ENCODE data around the gene SLC27A5. TPM values are rescaled to one million over a fixed set of nuclear protein-coding genes. Genes with fewer than 3 reads are reported as not detected.
"Not testable (repeated sequence)": the region's sequence is repeated elsewhere in the genome, so short reads cannot be mapped to it uniquely, and the experiment has no call there.

Gene SLC27A5
- total RNA-seq, 1 experiment from 2014 or later: 17.1 TPM

DNA sequence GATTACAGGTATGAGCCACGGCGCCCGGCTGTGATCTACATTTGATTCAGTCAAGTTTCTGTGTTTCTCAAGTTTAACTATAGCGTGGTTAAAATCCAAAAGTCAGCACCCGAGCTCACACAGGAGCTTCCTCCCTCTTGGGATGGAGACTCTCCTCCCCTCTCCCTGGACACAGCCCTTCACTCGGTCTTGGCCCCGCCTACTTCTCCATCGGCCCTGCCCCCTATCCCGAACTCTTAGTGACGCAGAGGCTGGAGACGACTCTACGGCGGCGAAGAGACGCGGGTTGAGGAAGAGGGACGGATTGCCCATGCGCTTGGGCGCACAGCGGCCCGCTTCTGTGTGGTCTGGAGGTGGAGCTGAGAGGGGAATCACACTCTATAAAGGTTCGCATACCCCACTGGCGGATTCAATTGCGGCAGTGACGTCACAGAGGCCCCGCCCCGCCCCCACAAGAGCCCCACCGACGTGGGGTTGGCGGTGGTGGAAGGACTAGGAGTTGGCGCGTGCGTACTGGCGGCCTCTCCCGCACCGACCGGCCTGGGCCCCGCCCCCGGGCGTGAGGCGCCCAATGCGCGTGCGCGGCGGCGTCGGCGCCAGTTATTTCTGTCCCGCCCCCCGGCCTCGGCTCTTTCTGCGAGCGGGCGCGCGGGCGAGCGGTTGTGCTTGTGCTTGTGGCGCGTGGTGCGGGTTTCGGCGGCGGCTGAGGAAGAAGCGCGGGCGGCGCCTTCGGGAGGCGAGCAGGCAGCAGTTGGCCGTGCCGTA lies 32.2 kb upstream of the SLC27A5 start, which contains the start of gene TRIM28:
Gene TRIM28 (plus strand): TSS at position 239 of the 765 bp plus-strand sequence. CDS start 694 bp downstream, outside the sequence.
- Histone ChIP-seq H2BK12ac (ENCODE audit: insufficient read length, low read depth, low read length) (no peak within 1 kb of the TSS), H4K91ac (ENCODE audit: insufficient read length, low read depth, low read length) (no peak within 1 kb of the TSS), H3K4me1 (ENCODE audit: insufficient read depth, low read length) (peaks cover 4% of the 10 kb centered on the region; the same call in 1 of the 2 replicates), H3K4ac (ENCODE audit: low read depth, low read length) (no peak within 1 kb of the TSS), H3K23me2 (ENCODE audit: insufficient read length, low read depth, low read length, poor library complexity, severe bottlenecking) (peaks cover 11% of the 10 kb centered on the region), H4K20me1 (ENCODE audit: control insufficient read depth, insufficient read depth, insufficient read length) (peaks cover 7% of the 10 kb centered on the region), H3K27me3 (ENCODE audit: insufficient read depth, low read length) (peaks cover 4% of the 10 kb centered on the region; the same call in 1 of the 2 replicates), H3K27ac (ENCODE audit: insufficient read length, low read depth, low read length) (peak within 1 kb of the TSS; percentile 75), H2BK15ac (ENCODE audit: low read depth, low read length) (no peak within 1 kb of the TSS), H3K18ac (ENCODE audit: insufficient read length, low read depth, low read length) (peak within 1 kb of the TSS; percentile 89), H3K79me1 (ENCODE audit: insufficient read depth, low read depth, low read length, poor library complexity, severe bottlenecking) (peaks cover 14% of the 10 kb centered on the region), H2BK5ac (ENCODE audit: insufficient read length, low read length) (no peak within 1 kb of the TSS), H3K23ac (ENCODE audit: insufficient read length, low read depth, low read length) (no peak within 1 kb of the TSS), H3K56ac (ENCODE audit: insufficient read length, low read depth, low read length) (no peak within 1 kb of the TSS), H3K79me2 (ENCODE audit: insufficient read depth, low read length) (peaks cover 26% of the 10 kb centered on the region), H4K5ac (ENCODE audit: insufficient read length, low read depth, low read length) (no peak within 1 kb of the TSS), H3T11ph (ENCODE audit: low read length) (no peak within 1 kb of the TSS), H2AK5ac (ENCODE audit: insufficient read length, low read length) (no peak within 1 kb of the TSS), H3K14ac (ENCODE audit: insufficient read depth, low read length) (peak within 1 kb of the TSS; percentile 98), H3K4me2 (ENCODE audit: insufficient read depth, insufficient read length, low read length) (peak within 1 kb of the TSS; percentile 99), H4K8ac (replicated peaks; ENCODE audit: insufficient read length, low read depth, low read length) (no peak within 1 kb of the TSS), H2BK120ac (ENCODE audit: low read depth, low read length, poor library complexity, severe bottlenecking) (no peak within 1 kb of the TSS), H3K9ac (ENCODE audit: extremely low read depth, insufficient read length, low read length) (peak within 1 kb of the TSS; percentile 91), H2BK20ac (ENCODE audit: low read depth, low read length, poor library complexity, severe bottlenecking) (no peak within 1 kb of the TSS), H2AFZ (ENCODE audit: low read length) (no peak within 1 kb of the TSS), H3K9me3 (ENCODE audit: control insufficient read depth, low read depth, low read length) (no peaks in the 10 kb centered on the region)
- H3K27me3 Mint-ChIP-seq (ENCODE audit: low read depth): peaks cover 35% of the 10 kb centered on the region
- H3K36me3 Mint-ChIP-seq (ENCODE audit: insufficient read depth in 1 of 3, low read depth in 3 of 3): peaks cover 38 to 42% (median 41%) of the 10 kb centered on the region in 3 experiments
- peaks cover 17 to 18% of the 10 kb centered on the region in 2 experiments for H3K4me1 Mint-ChIP-seq
- WGBS (ENCODE audit: extremely low coverage, insufficient read length, low lambda C conversion rate): no CpG with 5 or more reads among the region's 73 CpGs
- peak within 1 kb of the TSS; percentile 99 to 100 (median 100) for H3K27ac Mint-ChIP-seq
- TF ChIP-seq, protein P1, sequence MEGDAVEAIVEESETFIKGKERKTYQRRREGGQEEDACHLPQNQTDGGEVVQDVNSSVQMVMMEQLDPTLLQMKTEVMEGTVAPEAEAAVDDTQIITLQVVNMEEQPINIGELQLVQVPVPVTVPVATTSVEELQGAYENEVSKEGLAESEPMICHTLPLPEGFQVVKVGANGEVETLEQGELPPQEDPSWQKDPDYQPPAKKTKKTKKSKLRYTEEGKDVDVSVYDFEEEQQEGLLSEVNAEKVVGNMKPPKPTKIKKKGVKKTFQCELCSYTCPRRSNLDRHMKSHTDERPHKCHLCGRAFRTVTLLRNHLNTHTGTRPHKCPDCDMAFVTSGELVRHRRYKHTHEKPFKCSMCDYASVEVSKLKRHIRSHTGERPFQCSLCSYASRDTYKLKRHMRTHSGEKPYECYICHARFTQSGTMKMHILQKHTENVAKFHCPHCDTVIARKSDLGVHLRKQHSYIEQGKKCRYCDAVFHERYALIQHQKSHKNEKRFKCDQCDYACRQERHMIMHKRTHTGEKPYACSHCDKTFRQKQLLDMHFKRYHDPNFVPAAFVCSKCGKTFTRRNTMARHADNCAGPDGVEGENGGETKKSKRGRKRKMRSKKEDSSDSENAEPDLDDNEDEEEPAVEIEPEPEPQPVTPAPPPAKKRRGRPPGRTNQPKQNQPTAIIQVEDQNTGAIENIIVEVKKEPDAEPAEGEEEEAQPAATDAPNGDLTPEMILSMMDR (conservative IDR thresholded peaks at IDR 0.05): no peak
- DNase-seq: peak; percentile 97
- peak within 1 kb of the TSS; percentile 98 to 100 for H3K4me3 Mint-ChIP-seq
- H3K9me3 Mint-ChIP-seq: no peaks in the 10 kb centered on the region; a peak in 1 of 5 replicates

DNA sequence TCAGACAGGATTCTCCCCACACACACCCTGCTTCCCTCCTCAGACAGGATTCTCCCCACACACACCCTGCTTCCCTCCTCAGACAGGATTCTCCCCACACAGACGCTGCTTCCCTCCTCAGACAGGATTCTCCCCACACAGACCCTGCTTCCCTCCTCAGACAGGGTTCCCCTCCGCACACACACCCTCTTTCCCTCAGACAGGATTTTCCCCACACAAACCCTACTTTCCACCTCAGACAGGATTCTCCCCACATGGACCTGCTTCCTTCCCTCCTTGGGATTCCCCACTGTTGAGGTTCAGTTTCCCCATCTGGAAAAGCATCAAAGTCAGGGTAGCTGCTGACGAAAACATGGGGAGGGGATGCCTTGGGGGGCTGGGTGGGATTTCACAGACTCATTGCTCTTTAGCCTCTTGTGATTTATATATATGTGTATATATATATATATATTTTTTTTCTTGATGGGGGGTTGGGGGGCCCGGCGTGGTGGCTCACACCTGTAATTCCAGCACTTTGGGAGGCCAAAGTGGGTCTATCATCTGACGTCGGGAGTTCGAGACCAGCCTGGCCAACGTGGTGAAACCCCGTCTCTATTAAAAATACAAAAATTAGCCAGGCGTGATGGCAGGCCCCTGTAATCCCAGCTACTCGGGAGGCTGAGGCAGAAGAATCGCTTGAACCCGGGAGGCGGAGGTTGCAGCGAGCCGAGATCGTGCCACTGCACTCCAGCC lies 31.0 kb upstream of the SLC27A5 start:
- H4K91ac ChIP-seq (ENCODE audit: insufficient read length, low read depth, low read length); H2BK120ac ChIP-seq (ENCODE audit: low read depth, low read length, poor library complexity, severe bottlenecking); H3K27ac Mint-ChIP-seq; H2BK12ac ChIP-seq (ENCODE audit: insufficient read length, low read depth, low read length); H3K9ac ChIP-seq (ENCODE audit: extremely low read depth, insufficient read length, low read length); H4K5ac ChIP-seq (ENCODE audit: insufficient read length, low read depth, low read length); H2BK20ac ChIP-seq (ENCODE audit: low read depth, low read length, poor library complexity, severe bottlenecking); H3K14ac ChIP-seq (ENCODE audit: insufficient read depth, low read length); H3K9me3 ChIP-seq (ENCODE audit: control insufficient read depth, low read depth, low read length); H3K18ac ChIP-seq (ENCODE audit: insufficient read length, low read depth, low read length); H2BK5ac ChIP-seq (ENCODE audit: insufficient read length, low read length); H3K9me3 Mint-ChIP-seq; H2BK15ac ChIP-seq (ENCODE audit: low read depth, low read length); H4K8ac ChIP-seq (replicated peaks; ENCODE audit: insufficient read length, low read depth, low read length); H3K27ac ChIP-seq (ENCODE audit: insufficient read length, low read depth, low read length); H3K23ac ChIP-seq (ENCODE audit: insufficient read length, low read depth, low read length); H2AFZ ChIP-seq (ENCODE audit: low read length); H3T11ph ChIP-seq (ENCODE audit: low read length); H3K56ac ChIP-seq (ENCODE audit: insufficient read length, low read depth, low read length); DNase-seq; H3K4me2 ChIP-seq (ENCODE audit: insufficient read depth, insufficient read length, low read length); H4K20me1 ChIP-seq (ENCODE audit: control insufficient read depth, insufficient read depth, insufficient read length); H3K4me1 ChIP-seq (ENCODE audit: insufficient read depth, low read length); H3K27me3 ChIP-seq (ENCODE audit: insufficient read depth, low read length); H3K4ac ChIP-seq (ENCODE audit: low read depth, low read length): not testable (repeated sequence)
- Histone ChIP-seq H3K23me2 (ENCODE audit: insufficient read length, low read depth, low read length, poor library complexity, severe bottlenecking) (peaks cover 13% of the 10 kb centered on the region), H2AK5ac (ENCODE audit: insufficient read length, low read length) (peak overlapping the region; percentile 31), H3K79me1 (ENCODE audit: insufficient read depth, low read depth, low read length, poor library complexity, severe bottlenecking) (peaks cover 11% of the 10 kb centered on the region), H3K79me2 (ENCODE audit: insufficient read depth, low read length) (peaks cover 26% of the 10 kb centered on the region)
- Mint-ChIP-seq H3K27me3 (ENCODE audit: low read depth) (peaks cover 38% of the 10 kb centered on the region), H3K36me3 (ENCODE audit: insufficient read depth in 1 of 3, low read depth in 3 of 3) (peaks cover 28 to 30% (median 30%) of the 10 kb centered on the region in 3 experiments), H3K4me1 (peaks cover 20 to 22% of the 10 kb centered on the region in 2 experiments), H3K4me3 (peak overlapping the region; percentile 41 to 72)
- no CpG with 5 or more reads among the region's 18 CpGs for WGBS (ENCODE audit: extremely low coverage, insufficient read length, low lambda C conversion rate)
